Mucosa of gallbladder (tissue), 1 donor: ENCODE results near the gene MADCAM1. TPM values are rescaled to one million over a fixed set of nuclear protein-coding genes. Genes with fewer than 3 reads are reported as not detected.

Experiments used
- DNase-seq: peaks from one replicate; pipeline ENCODE4 v3.0.0-alpha.2; 2020; ENCODE audit warnings: low spot score
- total RNA-seq: library from RNA; stranded (reverse); gene quantifications from one replicate; pipeline ENCODE4 v1.2.1, GENCODE V29; 2021
- donor health status: DM: no; HTN: no; CAD: no.

The MADCAM1 gene
- total RNA-seq, 1 donor from 2014 or later, result 5.8 TPM

- no peak for DNase-seq
Measured at GRCh38 chr19:508204-509150, 12.2 kb downstream of the MADCAM1 start.

GRCh38 chr19:510606-511100 lies 14.4 kb downstream of the MADCAM1 start:
- peak; percentile 79 for DNase-seq

DNA sequence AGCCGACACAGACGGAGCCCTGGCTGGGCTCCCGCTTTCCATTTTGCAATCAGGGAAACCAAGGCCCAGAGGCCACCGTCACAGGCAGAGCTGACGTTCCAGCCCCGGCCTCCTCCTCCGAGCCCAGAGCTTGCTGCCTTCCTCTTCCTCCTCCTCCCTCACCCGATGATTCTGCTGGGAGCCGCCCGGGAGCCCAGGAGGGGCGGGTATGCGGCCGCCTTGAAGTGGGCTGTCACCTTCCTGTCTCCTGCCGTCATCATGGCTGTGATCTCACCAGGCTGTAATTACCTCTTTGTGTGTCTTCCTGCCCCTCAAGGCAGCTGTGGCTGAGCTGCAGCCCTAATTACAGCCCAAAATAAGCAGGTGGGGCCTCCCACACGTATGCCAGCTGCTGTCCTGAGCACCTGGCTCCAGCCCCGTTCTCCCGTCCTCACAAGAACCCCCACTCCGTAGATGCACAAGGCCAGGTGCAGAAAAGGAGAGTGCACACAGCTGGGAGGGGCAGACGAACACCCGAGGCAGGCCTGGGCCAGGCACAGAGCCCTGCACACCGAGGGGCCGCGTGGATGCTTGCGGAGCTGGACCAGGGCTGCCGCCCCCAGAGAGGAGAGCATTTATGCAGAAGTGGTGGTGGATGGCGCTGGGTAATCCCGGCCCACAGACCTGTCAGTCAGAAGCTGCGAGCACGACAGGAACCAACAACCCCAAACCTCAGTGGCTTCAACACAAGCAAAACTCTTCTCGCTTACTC lies 15.0 kb downstream of the MADCAM1 start:
- DNase-seq, result peak; percentile 41

- DNase-seq, result no peak
Measured at GRCh38 chr19:512547-513365, 16.5 kb downstream of the MADCAM1 start.

DNA sequence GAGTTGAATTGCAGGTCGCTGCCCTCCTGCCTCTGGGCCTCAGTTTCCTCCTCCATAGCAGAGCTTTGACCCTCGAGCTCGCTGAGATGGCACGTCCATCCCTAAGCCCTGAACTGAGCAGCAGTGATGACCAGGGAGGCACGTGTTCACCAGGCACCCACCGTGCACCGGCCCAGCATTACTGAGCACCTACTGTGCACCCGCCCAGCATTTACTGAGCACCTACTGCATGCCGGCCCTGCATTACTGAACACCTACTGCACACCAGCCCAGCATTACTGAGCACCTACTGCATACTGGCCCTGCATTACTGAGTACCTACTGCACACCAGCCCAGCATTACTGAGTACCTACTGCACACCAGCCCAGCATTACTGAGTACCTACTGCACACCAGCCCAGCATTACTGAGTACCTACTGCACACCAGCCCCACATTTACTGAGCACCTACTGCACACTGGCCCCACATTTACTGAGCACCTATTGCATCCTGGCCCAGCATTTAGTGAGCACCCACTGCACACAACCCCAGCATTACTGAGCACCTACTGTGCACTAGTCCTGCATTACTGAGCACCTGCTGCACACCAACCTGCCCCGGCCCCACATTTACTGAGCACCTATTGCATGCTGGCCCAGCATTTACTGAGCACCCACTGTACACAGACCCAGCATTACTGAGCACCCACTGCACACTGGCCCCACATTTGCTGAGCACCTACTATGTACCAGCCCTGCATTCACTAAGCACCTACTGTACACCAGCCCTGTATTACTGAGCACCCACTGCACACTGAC lies 17.3 kb downstream of the MADCAM1 start:
- no peak for DNase-seq

DNA sequence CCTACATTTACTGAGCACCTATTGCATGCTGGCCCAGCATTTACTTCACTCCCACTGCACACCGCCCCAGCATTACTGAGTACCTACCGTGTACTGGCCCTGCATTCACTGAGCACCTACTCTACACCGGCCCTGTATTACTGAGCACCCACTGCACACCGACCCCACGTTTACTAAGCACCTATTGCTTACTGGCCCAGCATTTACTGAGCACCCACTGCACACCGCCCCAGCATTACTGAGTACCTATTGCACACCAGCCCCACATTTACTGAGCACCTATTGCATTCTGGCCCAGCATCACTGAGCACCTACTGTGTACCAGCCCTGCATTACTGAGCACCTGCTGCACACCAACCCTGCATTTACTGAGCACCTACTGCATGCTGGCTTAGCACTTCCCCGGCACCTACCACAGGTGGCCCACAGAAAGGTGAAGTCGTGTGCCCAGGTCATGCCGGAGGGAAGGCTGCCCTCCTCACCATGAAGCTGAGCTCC lies 17.9 kb downstream of the MADCAM1 start:
- DNase-seq, result no peak

DNA sequence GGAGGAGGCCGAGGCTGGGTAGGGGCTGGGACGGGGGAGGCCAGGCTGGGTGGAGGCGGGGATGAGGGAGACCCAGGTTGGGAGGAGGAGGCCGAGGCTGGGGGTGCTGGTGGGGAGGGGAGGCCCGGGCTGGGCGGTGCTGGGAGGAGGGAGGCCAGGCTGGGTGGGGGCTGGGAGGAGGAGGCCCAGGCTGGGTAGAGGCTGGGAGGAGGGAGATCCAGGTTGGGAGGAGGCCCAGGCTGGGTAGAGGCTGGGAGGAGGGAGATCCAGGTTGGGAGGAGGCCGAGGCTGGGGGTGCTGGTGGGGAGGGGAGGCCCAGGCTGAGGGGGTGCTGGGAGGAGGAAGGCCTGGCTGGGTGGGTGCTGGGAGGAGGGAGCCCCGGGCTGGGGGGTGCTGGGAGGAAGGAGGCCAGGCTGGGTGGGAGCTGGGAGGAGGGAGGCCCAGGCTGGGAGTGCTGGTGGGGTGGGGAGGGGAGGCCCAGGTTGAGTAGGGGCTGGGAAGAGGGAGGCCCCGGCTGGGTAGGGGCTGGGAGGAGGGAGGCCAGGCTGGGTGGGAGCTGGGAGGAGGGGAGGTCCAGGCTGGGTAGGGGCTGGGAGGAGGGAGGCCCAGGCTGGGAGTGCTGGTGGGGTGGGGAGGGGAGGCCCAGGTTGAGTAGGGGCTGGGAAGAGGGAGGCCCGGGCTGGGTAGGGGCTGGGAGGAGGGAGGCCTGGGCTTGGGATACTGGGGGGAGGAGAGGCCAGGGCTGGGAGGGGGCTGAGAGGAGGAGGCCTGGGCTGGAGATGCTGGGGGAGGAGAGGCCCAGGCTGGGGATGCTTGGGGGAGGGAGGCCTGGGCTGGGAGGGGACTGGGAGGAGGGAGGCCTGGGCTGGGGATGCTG lies 21.7 kb downstream of the MADCAM1 start:
- DNase-seq, result no peak

GRCh38 chr19:518598-519231 lies 22.4 kb downstream of the MADCAM1 start:
- no peak for DNase-seq

DNA sequence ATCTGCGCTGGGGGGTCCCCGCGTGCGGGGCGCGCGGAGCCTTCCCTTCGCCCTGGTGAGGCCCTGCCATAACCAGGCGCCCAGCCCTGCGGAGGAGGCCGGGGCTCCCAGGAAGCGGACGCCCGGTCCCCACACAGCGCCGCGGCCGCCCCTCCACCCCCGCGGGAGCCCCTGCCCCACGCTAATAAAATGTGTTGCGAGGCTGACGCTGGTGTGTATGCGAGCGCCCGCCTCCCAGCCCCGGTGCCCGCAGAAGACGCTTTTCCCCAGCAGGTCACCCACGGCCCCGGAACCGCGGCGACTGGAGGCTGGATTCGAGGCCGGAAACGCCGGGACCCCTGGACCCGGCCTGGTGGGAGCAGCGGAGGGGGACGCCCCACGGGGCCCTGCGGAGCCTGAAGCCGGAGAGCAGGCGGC lies 23.2 kb downstream of the MADCAM1 start:
- no peak for DNase-seq

DNA sequence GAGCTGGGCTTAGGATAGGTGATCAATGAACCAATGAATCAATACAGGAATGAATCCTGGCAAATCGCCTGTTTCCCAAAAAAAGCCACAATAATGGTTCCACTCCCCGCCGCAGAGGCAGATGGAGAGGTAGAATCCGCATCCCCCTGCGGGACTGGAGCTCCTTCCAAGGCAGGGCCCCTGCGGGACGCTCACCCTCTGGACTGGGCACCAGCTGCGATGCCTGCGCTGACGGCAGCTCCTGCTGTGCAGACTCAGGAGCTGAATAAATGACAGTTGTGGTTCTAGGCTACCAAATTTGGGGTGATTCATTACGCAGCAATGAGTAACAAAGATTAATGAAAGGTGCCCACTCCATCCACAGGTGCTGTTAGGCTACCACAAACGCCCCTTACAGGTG lies 26.4 kb downstream of the MADCAM1 start:
- no peak for DNase-seq

DNA sequence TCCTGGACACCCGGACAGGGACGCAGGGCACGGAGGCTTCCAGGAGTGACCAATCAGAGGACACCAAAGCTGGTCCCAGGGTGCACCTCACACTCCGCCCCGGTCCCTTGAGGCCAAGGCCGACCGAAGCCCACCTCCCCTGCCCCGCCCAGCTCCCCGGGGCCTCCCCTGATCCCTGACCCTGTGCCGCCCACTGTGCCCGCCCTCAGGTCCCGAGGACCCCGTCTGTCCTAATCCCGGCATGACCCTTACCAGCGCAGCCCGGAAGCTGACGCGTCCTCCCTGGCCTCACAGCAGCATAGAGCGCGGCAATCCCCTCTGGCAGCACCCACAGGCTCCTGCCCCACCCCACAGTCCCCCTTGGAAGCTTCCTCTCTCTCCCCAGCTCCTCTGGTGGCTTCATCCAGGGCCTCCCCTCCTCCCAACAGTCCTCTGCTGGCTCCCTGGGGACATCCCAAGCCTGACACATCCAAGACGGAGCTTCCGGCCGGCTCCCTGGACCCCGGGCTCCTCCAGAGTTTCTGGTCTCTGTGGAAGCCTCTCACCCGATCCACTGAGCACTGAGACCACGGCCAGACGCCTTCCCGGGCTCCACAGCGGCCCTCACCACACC lies 27.9 kb downstream of the MADCAM1 start:
- DNase-seq, result no peak

DNA sequence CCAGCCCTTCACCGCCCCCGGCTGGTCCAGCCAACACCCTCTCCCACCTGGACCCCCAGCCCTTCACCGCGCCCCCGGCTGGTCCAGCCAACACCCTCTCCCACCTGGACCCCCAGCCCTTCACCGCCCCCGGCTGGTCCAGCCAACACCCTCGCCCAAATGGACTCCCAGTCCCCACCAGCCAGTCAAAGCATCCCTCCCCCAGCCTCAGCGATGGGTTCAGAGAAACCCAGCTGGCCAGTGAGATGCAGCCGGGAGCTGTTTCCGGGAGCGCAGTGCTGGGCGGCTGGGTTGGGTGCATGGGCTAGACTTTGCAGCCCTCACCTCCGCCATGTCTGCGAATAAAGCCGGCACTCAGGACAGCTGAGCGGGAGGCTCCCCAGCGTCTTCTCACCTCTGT lies 28.7 kb downstream of the MADCAM1 start:
- no peak for DNase-seq

DNA sequence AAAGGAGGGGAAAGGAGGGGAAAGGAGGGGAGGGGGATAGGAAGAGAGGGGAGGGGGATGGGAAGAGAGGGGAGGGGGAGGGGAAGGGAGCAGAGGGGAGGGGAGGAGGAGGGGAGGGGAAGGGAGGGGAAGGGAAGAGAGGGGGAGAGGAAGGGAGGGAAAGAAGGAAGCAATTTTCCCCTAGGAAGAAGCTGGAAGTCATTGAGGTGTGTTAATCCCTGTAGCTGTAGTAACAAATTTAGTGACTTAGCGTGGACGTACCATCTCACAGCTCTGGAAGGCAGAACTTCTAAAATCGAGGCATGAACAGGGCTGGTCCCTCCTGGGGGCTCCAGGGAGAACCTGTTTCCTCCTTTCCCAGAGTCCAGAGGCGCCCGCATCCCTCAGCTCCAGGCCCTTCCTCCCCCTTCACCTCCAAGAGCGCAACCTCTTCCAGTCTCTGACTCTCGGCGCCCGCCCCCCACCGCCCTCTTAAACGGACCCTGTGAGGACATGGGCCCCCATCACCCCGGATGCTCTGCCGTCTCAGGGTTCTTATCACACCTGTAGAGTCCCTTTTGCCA lies 29.7 kb downstream of the MADCAM1 start:
- DNase-seq, result no peak

- no peak for DNase-seq
Measured at GRCh38 chr19:530134-531008, 34.1 kb downstream of the MADCAM1 start.

DNA sequence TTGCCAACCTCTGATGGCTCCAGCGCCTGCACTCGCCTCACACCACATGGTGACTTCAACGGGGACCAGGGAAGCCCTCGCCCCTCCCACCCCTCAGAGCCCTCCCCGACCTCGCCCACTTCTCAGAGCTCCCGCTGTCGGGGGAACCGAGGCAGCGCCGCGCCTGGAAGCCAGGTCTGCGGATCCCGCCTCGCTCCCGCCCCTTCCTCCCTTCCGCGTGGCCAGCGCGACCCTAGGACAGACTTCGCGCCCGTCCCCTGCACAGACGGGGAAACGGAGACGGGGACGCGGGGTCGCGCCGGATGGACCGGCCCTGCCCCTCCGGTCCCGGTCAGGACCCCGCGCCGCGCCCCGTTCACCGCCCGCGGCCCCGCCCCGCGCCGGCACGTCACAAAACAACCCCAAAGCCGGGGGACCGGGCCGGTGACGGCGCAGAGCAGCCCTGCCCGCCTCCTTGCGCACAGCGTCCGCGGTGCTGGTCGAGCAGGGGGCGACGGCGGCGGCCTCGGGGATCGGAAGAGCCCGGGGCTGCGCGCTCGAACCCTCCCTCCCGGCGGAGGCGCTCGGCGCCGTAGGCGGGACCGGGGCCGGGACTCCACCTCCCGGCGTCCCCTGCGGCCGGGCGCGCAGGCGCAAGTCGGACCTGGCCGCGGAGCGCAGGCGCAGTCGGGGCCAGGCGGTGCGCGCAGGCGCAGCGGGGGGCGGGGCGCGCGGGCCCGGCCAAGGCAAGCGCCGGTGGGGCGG lies 34.9 kb downstream of the MADCAM1 start:
- DNase-seq, result peak; percentile 87

DNA sequence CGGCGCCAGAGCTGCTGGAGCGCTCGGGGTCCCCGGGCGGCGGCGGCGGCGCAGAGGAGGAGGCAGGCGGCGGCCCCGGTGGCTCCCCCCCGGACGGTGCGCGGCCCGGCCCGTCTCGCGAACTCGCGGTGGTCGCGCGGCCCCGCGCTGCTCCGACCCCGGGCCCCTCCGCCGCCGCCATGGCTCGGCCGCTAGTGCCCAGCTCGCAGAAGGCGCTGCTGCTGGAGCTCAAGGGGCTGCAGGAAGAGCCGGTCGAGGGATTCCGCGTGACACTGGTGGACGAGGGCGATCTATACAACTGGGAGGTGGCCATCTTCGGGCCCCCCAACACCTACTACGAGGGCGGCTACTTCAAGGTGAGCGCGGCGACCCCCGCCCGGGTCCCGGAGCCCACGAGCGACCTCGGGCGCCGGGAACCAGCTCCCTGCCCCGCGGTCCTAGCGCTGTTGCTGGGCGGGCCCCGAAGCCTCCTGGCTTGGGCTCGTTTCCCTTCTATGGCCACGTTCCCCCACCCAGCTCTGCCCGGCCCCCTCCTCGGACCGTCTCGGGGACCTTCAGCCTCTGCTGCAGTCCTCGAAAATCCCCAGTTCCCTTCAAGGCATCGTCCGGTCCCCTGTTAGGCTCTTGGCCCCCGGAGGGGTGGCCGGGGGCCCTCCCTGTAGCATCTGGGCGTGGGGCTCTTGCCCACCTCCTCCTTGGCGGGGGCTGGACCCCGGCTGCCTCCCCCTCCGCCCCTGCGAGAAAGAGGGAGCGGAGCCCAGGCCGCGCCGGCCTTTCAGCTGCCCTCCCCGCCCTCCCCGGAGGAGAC lies 35.7 kb downstream of the MADCAM1 start, which contains the start of gene CDC34:
Gene CDC34, plus strand, starts transcription at position 8 of the 808 bp plus-strand sequence. Its CDS starts 172 bp downstream, at position 180.
- DNase-seq, result no peak
